HEK293 (cell line): ENCODE measurements around the gene ZNF675.
A peak's percentile ranks its signal among the peaks of the same experiment; 100 is the strongest.
"Not testable (repeated sequence)": the region's sequence is repeated elsewhere in the genome, so short reads cannot be mapped to it uniquely, and the experiment has no call there.

Source experiments
- CTCF ChIA-PET: fragments of 350-600 bp; formaldehyde crosslinking; extraction: SDS; loops from one replicate; lab custom pipeline; 2021; ENCODE audit warnings: antibody characterized with exemption; lab: Yijun Ruan, JAX
- POLR2A ChIA-PET: fragments of 300-600 bp; formaldehyde crosslinking; extraction: SDS; loops from one replicate; lab custom pipeline; 2020; ENCODE audit warnings: antibody characterized with exemption, inconsistent platforms; lab: Yijun Ruan, JAX
- H3K27ac ChIP-seq: fragments of 200-500 bp; sonication (Bioruptor generic); 2 replicates; pipeline ENCODE4 v1.5.1; 2014; ENCODE audit warnings: low read depth, low read length, control low read depth, inconsistent platforms; ENCODE audit errors: extremely low read depth
- H3K36me3 ChIP-seq, 2 experiments: fragments of 200-500 bp in 1 of 2; sonication (Bioruptor generic) in 1 of 2; 1 replicate in 1 of 2; 2 replicates in 1 of 2; pipeline ENCODE4 v1.5.1; 2014 to 2017; ENCODE audit warnings: inconsistent platforms in 2 of 2, low read length in 2 of 2; ENCODE audit not compliant: control insufficient read depth in 2 of 2, insufficient read depth in 1 of 2
- H3K4me1 ChIP-seq: fragments of 200-500 bp; sonication (Bioruptor generic); 2 replicates; pipeline ENCODE4 v1.5.1; 2014; ENCODE audit warnings: mild to moderate bottlenecking, low read length, inconsistent platforms; ENCODE audit not compliant: control insufficient read depth, insufficient read depth
- H3K4me3 ChIP-seq: 2 replicates; pipeline ENCODE4 v1.5.1; 2011; ENCODE audit warnings: low read depth, mild to moderate bottlenecking, control low read depth, low read length, moderate library complexity
- H3K9me3 ChIP-seq: fragments of 200-500 bp; sonication (Bioruptor generic); 2 replicates; pipeline ENCODE4 v1.5.1; 2014; ENCODE audit warnings: low read depth, low read length, inconsistent platforms; ENCODE audit not compliant: control insufficient read depth, insufficient read depth
- SP2 ChIP-seq: fragments of 450-650 bp; formaldehyde crosslinking; IDR thresholded peaks from 2 replicates; pipeline ENCODE4 v1.5.1; 2016; ENCODE audit warnings: missing biosample characterization, missing genetic modification characterization
- TCF7L2 ChIP-seq: IDR thresholded peaks from 2 replicates; pipeline ENCODE4 v1.6.1; 2011; ENCODE audit warnings: low read depth, mild to moderate bottlenecking, inconsistent platforms, low read length, moderate library complexity, borderline replicate concordance
- ZBTB20 ChIP-seq: fragments of 450-650 bp; formaldehyde crosslinking; IDR thresholded peaks from 2 replicates; pipeline ENCODE4 v1.5.1; 2016; ENCODE audit warnings: missing biosample characterization, missing genetic modification characterization
- ZBTB8A ChIP-seq: fragments of 450-650 bp; formaldehyde crosslinking; IDR thresholded peaks from 2 replicates; pipeline ENCODE4 v1.5.1; 2016; ENCODE audit warnings: missing biosample characterization, missing genetic modification characterization
- ZNF335 ChIP-seq: fragments of 450-650 bp; formaldehyde crosslinking; conservative IDR thresholded peaks from 2 replicates; pipeline ENCODE4 v1.5.1; 2016; ENCODE audit warnings: missing biosample characterization, missing genetic modification characterization
- ZNF341 ChIP-seq: fragments of 450-650 bp; formaldehyde crosslinking; IDR thresholded peaks from 2 replicates; pipeline ENCODE4; 2016; ENCODE audit warnings: low read depth, missing biosample characterization, missing genetic modification characterization
- ZNF544 ChIP-seq: fragments of 450-650 bp; formaldehyde crosslinking; IDR thresholded peaks from 2 replicates; pipeline ENCODE4 v1.5.0; 2017; ENCODE audit warnings: missing biosample characterization, missing genetic modification characterization
- ZNF596 ChIP-seq: fragments of 450-650 bp; IDR thresholded peaks from 2 replicates; pipeline ENCODE4 v1.5.0; 2018; ENCODE audit warnings: missing biosample characterization, mild to moderate bottlenecking, missing genetic modification characterization, moderate library complexity
- ZNF629 ChIP-seq: fragments of 450-650 bp; formaldehyde crosslinking; IDR thresholded peaks from 2 replicates; pipeline ENCODE4 v1.5.1; 2017; ENCODE audit warnings: missing biosample characterization, missing genetic modification characterization
- ZSCAN16 ChIP-seq: fragments of 450-650 bp; formaldehyde crosslinking; IDR thresholded peaks from 2 replicates; pipeline ENCODE4 v1.5.1; 2016; ENCODE audit warnings: missing biosample characterization, missing genetic modification characterization
- ZSCAN30 ChIP-seq: fragments of 450-650 bp; IDR thresholded peaks from 2 replicates; pipeline ENCODE4 v1.5.1; 2018; ENCODE audit warnings: missing biosample characterization, mild to moderate bottlenecking, missing genetic modification characterization, moderate library complexity
- TF ChIP-seq, protein P1 (sequence below): fragments of 450-650 bp; formaldehyde crosslinking; IDR thresholded peaks from 2 replicates; pipeline ENCODE4 v1.5.1; 2017; ENCODE audit warnings: missing biosample characterization, missing genetic modification characterization
- TF ChIP-seq, protein P2 (sequence below): fragments of 450-650 bp; formaldehyde crosslinking; IDR thresholded peaks from 2 replicates; pipeline ENCODE4 v1.5.1; 2016; ENCODE audit warnings: missing biosample characterization, missing genetic modification characterization
- TF ChIP-seq, protein P3 (sequence below): fragments of 450-650 bp; formaldehyde crosslinking; optimal IDR thresholded peaks from 2 replicates; pipeline ENCODE3; 2016; ENCODE audit warnings: missing biosample characterization, mild to moderate bottlenecking, missing genetic modification characterization
- TF ChIP-seq, protein P4 (sequence below): fragments of 450-650 bp; formaldehyde crosslinking; IDR thresholded peaks from 2 replicates; pipeline ENCODE4 v1.5.1; 2016; ENCODE audit warnings: missing biosample characterization, missing genetic modification characterization

ZNF675 gene

DNA sequence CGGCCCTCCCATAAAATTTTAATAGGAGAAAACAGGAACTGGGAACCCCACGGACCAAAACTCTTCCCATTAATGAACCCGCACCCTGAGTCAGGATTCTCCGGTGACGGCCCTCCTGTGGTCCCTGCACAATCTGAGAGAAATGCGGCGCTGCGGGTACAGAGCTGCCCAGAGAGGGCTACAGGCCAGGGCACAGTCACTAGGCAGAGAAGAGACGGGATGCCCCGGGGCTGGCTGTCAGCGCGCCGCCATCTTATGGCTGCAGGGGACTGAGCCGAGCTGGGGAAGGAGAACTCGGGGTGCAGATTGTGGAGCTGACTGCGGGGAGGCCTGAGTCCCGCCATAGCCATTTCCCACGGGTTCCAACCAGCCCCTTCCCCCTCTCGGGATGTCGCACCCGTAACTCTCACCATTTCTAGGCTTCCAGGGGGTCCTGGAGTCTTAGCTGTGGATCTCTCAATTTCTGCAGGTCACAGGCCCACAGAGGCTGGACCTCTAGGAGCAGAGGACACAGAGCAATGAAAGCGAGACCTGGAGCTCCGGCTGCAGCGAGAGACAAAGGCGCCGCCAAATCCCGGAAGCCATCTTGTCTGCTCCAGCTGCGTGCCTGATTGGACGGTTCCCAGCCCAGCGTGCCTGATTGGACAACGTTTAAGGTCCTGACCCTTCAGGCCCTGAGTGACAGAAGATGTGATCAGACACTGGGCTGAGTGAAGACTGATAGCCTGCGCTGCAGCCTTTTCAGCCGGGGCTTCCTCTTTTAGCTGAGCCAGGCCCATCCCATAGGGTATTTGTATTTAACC lies at the start of gene ZNF675:
TSS of gene ZNF675 (minus strand) at position 592 of the 803 bp plus-strand sequence. CDS start at position 413, 179 bp downstream.
- Histone ChIP-seq H3K9me3 (0 out of 2 replicates have a peak, but pooled peaks cover 2% of the 10 kb centered on the region), H3K27ac (peak within 1 kb of the TSS; percentile 88), H3K4me1 (no peaks in the 10 kb centered on the region), H3K4me3 (peak within 1 kb of the TSS; percentile 66), H3K36me3 (peaks cover 0 to 10% of the 10 kb centered on the region in 2 experiments; a peak in 2 of 3 replicates)
- no peak for TF ChIP-seq ZBTB8A (tag by site-specific recombination)
- TF ChIP-seq ZNF629 (tag by site-specific recombination): 0 out of 2 replicates have a peak, but pooled peaks have one; percentile 2
- TF ChIP-seq ZBTB20 (tag by site-specific recombination): peak; percentile 74
- TF ChIP-seq, protein P1, sequence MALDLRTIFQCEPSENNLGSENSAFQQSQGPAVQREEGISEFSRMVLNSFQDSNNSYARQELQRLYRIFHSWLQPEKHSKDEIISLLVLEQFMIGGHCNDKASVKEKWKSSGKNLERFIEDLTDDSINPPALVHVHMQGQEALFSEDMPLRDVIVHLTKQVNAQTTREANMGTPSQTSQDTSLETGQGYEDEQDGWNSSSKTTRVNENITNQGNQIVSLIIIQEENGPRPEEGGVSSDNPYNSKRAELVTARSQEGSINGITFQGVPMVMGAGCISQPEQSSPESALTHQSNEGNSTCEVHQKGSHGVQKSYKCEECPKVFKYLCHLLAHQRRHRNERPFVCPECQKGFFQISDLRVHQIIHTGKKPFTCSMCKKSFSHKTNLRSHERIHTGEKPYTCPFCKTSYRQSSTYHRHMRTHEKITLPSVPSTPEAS (tag by site-specific recombination): 0 out of 2 replicates have a peak, but pooled peaks have one; percentile 10
- TF ChIP-seq ZNF596 (tag by site-specific recombination): no peak
- peak; percentile 85 for TF ChIP-seq TCF7L2
- peak; percentile 47; the same call in 1 of the 2 replicates for TF ChIP-seq ZNF335 (tag by site-specific recombination)
- 0 out of 2 replicates have a peak, but pooled peaks have one; percentile 28 for TF ChIP-seq ZNF341 (tag by site-specific recombination)
- no peak for TF ChIP-seq ZSCAN16 (tag by site-specific recombination)
- TF ChIP-seq, protein P2, sequence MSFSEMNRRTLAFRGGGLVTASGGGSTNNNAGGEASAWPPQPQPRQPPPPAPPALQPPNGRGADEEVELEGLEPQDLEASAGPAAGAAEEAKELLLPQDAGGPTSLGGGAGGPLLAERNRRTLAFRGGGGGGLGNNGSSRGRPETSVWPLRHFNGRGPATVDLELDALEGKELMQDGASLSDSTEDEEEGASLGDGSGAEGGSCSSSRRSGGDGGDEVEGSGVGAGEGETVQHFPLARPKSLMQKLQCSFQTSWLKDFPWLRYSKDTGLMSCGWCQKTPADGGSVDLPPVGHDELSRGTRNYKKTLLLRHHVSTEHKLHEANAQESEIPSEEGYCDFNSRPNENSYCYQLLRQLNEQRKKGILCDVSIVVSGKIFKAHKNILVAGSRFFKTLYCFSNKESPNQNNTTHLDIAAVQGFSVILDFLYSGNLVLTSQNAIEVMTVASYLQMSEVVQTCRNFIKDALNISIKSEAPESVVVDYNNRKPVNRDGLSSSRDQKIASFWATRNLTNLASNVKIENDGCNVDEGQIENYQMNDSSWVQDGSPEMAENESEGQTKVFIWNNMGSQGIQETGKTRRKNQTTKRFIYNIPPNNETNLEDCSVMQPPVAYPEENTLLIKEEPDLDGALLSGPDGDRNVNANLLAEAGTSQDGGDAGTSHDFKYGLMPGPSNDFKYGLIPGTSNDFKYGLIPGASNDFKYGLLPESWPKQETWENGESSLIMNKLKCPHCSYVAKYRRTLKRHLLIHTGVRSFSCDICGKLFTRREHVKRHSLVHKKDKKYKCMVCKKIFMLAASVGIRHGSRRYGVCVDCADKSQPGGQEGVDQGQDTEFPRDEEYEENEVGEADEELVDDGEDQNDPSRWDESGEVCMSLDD (tag by site-specific recombination): peak; percentile 40; the same call in 1 of the 2 replicates
- TF ChIP-seq, protein P3, sequence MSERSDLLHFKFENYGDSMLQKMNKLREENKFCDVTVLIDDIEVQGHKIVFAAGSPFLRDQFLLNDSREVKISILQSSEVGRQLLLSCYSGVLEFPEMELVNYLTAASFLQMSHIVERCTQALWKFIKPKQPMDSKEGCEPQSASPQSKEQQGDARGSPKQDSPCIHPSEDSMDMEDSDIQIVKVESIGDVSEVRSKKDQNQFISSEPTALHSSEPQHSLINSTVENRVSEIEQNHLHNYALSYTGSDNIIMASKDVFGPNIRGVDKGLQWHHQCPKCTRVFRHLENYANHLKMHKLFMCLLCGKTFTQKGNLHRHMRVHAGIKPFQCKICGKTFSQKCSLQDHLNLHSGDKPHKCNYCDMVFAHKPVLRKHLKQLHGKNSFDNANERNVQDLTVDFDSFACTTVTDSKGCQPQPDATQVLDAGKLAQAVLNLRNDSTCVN (tag by site-specific recombination): peak; percentile 12
- TF ChIP-seq, protein P4, sequence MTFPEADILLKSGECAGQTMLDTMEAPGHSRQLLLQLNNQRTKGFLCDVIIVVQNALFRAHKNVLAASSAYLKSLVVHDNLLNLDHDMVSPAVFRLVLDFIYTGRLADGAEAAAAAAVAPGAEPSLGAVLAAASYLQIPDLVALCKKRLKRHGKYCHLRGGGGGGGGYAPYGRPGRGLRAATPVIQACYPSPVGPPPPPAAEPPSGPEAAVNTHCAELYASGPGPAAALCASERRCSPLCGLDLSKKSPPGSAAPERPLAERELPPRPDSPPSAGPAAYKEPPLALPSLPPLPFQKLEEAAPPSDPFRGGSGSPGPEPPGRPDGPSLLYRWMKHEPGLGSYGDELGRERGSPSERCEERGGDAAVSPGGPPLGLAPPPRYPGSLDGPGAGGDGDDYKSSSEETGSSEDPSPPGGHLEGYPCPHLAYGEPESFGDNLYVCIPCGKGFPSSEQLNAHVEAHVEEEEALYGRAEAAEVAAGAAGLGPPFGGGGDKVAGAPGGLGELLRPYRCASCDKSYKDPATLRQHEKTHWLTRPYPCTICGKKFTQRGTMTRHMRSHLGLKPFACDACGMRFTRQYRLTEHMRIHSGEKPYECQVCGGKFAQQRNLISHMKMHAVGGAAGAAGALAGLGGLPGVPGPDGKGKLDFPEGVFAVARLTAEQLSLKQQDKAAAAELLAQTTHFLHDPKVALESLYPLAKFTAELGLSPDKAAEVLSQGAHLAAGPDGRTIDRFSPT (tag by site-specific recombination): 0 out of 2 replicates have a peak, but pooled peaks have one; percentile 14
- TF ChIP-seq SP2 (tag by site-specific recombination): peak; percentile 40; the same call in 1 of the 2 replicates
- TF ChIP-seq ZSCAN30 (tag by site-specific recombination): 0 out of 2 replicates have a peak, but pooled peaks have one; percentile 29
- TF ChIP-seq ZNF544 (tag by site-specific recombination): no peak
- CTCF ChIA-PET: interaction anchor here (0.7 kb wide), 1 partner anchor 137 kb away, joined by 3 read pairs; no protein-coding TSS in a partner anchor
- POLR2A ChIA-PET: interaction anchor here (0.6 to 2.0 kb wide), 12 partner anchors 9 to 611 kb away, joined by 3 to 13 read pairs (median 4); partner anchors contain the start of genes ZNF681, ZNF724, ZNF730 and ZNF91

DNA sequence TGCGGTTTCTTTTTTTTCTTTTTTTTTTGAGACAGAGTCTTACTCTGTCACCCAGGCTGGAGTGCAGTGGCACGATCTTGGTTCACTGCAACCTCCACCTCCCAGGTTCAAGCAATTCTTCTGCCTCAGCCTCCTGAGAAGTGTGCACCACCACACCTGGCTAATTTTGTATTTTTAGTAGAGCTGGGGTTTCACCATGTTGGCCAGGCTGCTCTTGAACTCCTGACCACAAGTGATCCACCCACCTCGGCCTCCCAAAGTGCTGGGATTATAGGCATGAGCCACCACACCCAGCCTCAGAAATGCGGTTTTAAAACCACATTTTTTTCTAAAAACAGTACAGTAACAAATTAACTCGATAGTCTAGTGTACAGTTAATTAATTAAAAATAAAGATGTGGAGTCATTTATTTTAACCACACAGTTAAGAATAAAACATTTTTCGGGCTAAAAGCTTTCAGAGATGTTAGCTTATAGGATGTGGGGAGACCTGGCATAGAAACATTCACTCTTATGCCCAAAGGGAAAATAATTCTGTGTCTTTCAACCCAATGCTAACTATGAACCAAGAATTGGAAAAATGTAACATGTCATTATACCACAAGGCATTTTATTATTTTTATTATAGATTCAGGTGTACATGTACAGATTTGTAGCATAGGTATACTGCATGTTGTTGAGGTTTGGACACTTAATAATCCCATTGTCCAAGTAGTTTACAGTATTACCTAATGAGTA lies 43.9 kb upstream of the ZNF675 start:
- POLR2A ChIA-PET, H3K4me1 ChIP-seq, H3K4me3 ChIP-seq, H3K27ac ChIP-seq, H3K36me3 ChIP-seq, CTCF ChIA-PET, H3K9me3 ChIP-seq: not testable (repeated sequence)

DNA sequence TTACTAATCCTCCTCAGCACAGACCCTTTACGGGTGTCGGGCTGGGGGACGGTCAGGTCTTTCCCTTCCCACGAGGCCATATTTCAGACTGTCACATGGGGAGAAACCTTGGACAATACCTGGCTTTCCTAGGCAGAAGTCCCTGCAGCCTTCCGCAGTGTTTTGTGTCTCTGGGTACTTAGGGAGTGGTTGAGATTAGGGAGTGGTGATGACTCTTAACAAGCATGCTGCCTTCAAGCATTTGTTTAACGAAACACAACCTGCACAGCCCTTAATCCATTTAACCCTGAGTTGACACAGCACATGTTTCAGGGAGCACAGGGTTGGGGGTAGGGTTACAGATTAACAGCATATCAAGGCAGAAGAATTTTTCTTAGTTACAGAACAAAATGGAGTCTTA lies 37.1 kb upstream of the ZNF675 start:
- H3K4me3 ChIP-seq, H3K4me1 ChIP-seq, H3K27ac ChIP-seq, POLR2A ChIA-PET, CTCF ChIA-PET, H3K36me3 ChIP-seq, H3K9me3 ChIP-seq: not testable (repeated sequence)
